Vagina (tissue), 2 donors: ENCODE measurements around the gene IL19.

Experiments
- POLR2A ChIP-seq, 2 donors: fragments of 450-650 bp; IDR thresholded peaks; one replicate each; pipeline ENCODE4 v1.6.1; 2017; ENCODE audit warnings: antibody characterized with exemption in 2 of 2, mild to moderate bottlenecking in 2 of 2, moderate library complexity in 2 of 2
- POLR2AphosphoS5 ChIP-seq, 2 donors: sonication (generic); formaldehyde crosslinking; IDR thresholded peaks; one replicate each; pipeline ENCODE4 v1.9.0; 2017; ENCODE audit warnings: antibody characterized with exemption in 2 of 2, mild to moderate bottlenecking in 2 of 2, low read depth in 1 of 2; ENCODE audit not compliant: insufficient read depth in 1 of 2
- TF ChIP-seq, protein P1 (sequence below), 3 experiments: fragments of 450-650 bp in 2 of 3; fragments of 200-600 bp in 1 of 3; sonication (generic) in 1 of 3; IDR thresholded peaks; one replicate each; pipeline ENCODE4 v1.5.1; 2017 to 2019; ENCODE audit warnings: antibody characterized with exemption in 3 of 3, mild to moderate bottlenecking in 2 of 3, moderate library complexity in 2 of 3

DNA sequence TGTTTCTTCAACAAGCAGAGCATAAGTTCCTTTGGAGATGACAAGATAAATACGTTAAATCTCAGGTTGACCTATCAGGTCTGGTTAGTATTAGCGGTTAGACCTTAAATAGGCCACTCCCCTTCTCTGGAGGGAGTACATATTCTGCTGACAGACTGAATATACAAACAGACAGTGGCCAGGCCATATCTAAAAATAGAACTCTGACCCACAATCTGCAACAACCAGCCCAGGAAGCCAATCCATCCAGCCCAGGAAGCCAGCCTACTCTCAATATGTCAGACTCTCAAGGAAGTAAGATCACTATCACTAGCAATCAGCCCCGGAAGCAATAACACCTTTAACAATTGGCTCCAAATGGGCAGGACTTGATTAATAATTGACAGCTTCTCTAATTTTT is 101.6 kb downstream of the IL19 start:
- TF ChIP-seq POLR2A (IDR thresholded peaks at IDR 0.05) (no peak), POLR2AphosphoS5 (IDR thresholded peaks at IDR 0.05; ENCODE audit: insufficient read depth in 1 of 2, low read depth in 1 of 2) (no peak)
- TF ChIP-seq, protein P1, sequence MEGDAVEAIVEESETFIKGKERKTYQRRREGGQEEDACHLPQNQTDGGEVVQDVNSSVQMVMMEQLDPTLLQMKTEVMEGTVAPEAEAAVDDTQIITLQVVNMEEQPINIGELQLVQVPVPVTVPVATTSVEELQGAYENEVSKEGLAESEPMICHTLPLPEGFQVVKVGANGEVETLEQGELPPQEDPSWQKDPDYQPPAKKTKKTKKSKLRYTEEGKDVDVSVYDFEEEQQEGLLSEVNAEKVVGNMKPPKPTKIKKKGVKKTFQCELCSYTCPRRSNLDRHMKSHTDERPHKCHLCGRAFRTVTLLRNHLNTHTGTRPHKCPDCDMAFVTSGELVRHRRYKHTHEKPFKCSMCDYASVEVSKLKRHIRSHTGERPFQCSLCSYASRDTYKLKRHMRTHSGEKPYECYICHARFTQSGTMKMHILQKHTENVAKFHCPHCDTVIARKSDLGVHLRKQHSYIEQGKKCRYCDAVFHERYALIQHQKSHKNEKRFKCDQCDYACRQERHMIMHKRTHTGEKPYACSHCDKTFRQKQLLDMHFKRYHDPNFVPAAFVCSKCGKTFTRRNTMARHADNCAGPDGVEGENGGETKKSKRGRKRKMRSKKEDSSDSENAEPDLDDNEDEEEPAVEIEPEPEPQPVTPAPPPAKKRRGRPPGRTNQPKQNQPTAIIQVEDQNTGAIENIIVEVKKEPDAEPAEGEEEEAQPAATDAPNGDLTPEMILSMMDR (IDR thresholded peaks at IDR 0.05): no peak
